GM19324 (cell line): ENCODE measurements around the gene AKR1B15.
"Not testable (repeated sequence)": the region's sequence is repeated elsewhere in the genome, so short reads cannot be mapped to it uniquely, and the experiment has no call there.

Experiments used
- ATAC-seq: cut with Tn5 transposase; IDR thresholded peaks from one replicate; pipeline ENCODE4 v1.9.1; 2021; ENCODE audit warnings: mild to moderate bottlenecking, moderate library complexity; ENCODE audit not compliant: unreplicated experiment, low FRiP score

The AKR1B15 gene

GRCh38 chr7:134558370-134558769 is 9.5 kb downstream of the AKR1B15 start:
- no peak for ATAC-seq

GRCh38 chr7:134561616-134562015 is 12.7 kb downstream of the AKR1B15 start:
- not testable (repeated sequence) for ATAC-seq

GRCh38 chr7:134562136-134562535 is 13.2 kb downstream of the AKR1B15 start:
- no peak for ATAC-seq

GRCh38 chr7:134563398-134563749 is 14.5 kb downstream of the AKR1B15 start:
- not testable (repeated sequence) for ATAC-seq

GRCh38 chr7:134565643-134566136 is 16.8 kb downstream of the AKR1B15 start:
- ATAC-seq, result no peak

- no peak for ATAC-seq
Observed at GRCh38 chr7:134567368-134567767, 18.5 kb downstream of the AKR1B15 start.

GRCh38 chr7:134569962-134570361 is 21.1 kb downstream of the AKR1B15 start:
- not testable (repeated sequence) for ATAC-seq

- no peak for ATAC-seq
Observed at GRCh38 chr7:134571101-134571500, 22.2 kb downstream of the AKR1B15 start.

GRCh38 chr7:134571746-134572461 is 23.0 kb downstream of the AKR1B15 start:
- no peak for ATAC-seq

GRCh38 chr7:134574322-134574721 is 25.4 kb downstream of the AKR1B15 start:
- no peak for ATAC-seq

- no peak for ATAC-seq
Observed at GRCh38 chr7:134584290-134584689, 35.4 kb downstream of the AKR1B15 start.

GRCh38 chr7:134585897-134586296 is 37.0 kb downstream of the AKR1B15 start:
- no peak for ATAC-seq

GRCh38 chr7:134587750-134588149 is 38.8 kb downstream of the AKR1B15 start:
- ATAC-seq, result no peak

- no peak for ATAC-seq
Observed at GRCh38 chr7:134589491-134589941, 40.6 kb downstream of the AKR1B15 start.

GRCh38 chr7:134593530-134594392 is 44.9 kb downstream of the AKR1B15 start:
- ATAC-seq, result no peak

GRCh38 chr7:134594877-134595276 is 46.0 kb downstream of the AKR1B15 start:
- no peak for ATAC-seq

GRCh38 chr7:134599371-134599770 is 50.5 kb downstream of the AKR1B15 start:
- no peak for ATAC-seq

- no peak for ATAC-seq
Observed at GRCh38 chr7:134601459-134601858, 52.5 kb downstream of the AKR1B15 start.

- ATAC-seq, result no peak
Observed at GRCh38 chr7:134602881-134603451, 54.1 kb downstream of the AKR1B15 start.

- ATAC-seq, result no peak
Observed at GRCh38 chr7:134605978-134606923, 57.3 kb downstream of the AKR1B15 start.
